ENCODE results near the gene CAMK4. TPM values are rescaled to one million over a fixed set of nuclear protein-coding genes. Genes with fewer than 3 reads are reported as not detected.
A peak's percentile ranks its signal among the peaks of the same experiment; 100 is the strongest.
"Not testable (repeated sequence)": the region's sequence is repeated elsewhere in the genome, so short reads cannot be mapped to it uniquely, and the experiment has no call there.

The CAMK4 gene
- total RNA-seq, 2 donors from 2014 or later: 139 to 163 TPM

GRCh38 chr5:111358726-111359125 lies 134.5 kb downstream of the CAMK4 start:
- peaks cover 25% of the 10 kb centered on the region for H3K4me1 Mint-ChIP-seq
- not testable (repeated sequence) for DNase-seq; H3K9me3 ChIP-seq (ENCODE audit: control insufficient read depth, low read length, poor library complexity, severe bottlenecking); H3K27ac Mint-ChIP-seq; H3K27me3 Mint-ChIP-seq; H3K36me3 Mint-ChIP-seq (ENCODE audit: low read depth); ATAC-seq; H3K4me3 Mint-ChIP-seq

GRCh38 chr5:111360173-111360572 lies 136.0 kb downstream of the CAMK4 start:
- Mint-ChIP-seq H3K27me3 (no peaks in the 10 kb centered on the region), H3K36me3 (ENCODE audit: low read depth) (peaks cover 8% of the 10 kb centered on the region), H3K4me3 (no peak overlapping the region), H3K27ac (no peak overlapping the region), H3K4me1 (peaks cover 28% of the 10 kb centered on the region)
- no peaks in the 10 kb centered on the region for H3K9me3 ChIP-seq (ENCODE audit: control insufficient read depth, low read length, poor library complexity, severe bottlenecking)
- ATAC-seq: no peak
- no peak for DNase-seq

- Mint-ChIP-seq H3K4me1 (peaks cover 26% of the 10 kb centered on the region), H3K27me3 (no peaks in the 10 kb centered on the region)
Observed at GRCh38 chr5:111364992-111365391, 140.8 kb downstream of the CAMK4 start.

GRCh38 chr5:111366388-111366787 lies 142.2 kb downstream of the CAMK4 start:
- no peak for ATAC-seq
- Mint-ChIP-seq H3K27ac (no peak overlapping the region), H3K4me1 (peaks cover 26% of the 10 kb centered on the region), H3K27me3 (no peaks in the 10 kb centered on the region), H3K4me3 (peak overlapping the region; percentile 28), H3K36me3 (ENCODE audit: low read depth) (peaks cover 11% of the 10 kb centered on the region)
- no peaks in the 10 kb centered on the region for H3K9me3 ChIP-seq (ENCODE audit: control insufficient read depth, low read length, poor library complexity, severe bottlenecking)
- no peak for DNase-seq

More at GRCh38 chr5:111364992-111365391, 140.8 kb downstream of the CAMK4 start:
- no peak for ATAC-seq
- H3K4me3 Mint-ChIP-seq: no peak overlapping the region
- no peaks in the 10 kb centered on the region for H3K9me3 ChIP-seq (ENCODE audit: control insufficient read depth, low read length, poor library complexity, severe bottlenecking)
- DNase-seq: no peak
- no peak overlapping the region for H3K27ac Mint-ChIP-seq
- H3K36me3 Mint-ChIP-seq (ENCODE audit: low read depth): peaks cover 11% of the 10 kb centered on the region

GRCh38 chr5:111367115-111367514 lies 142.9 kb downstream of the CAMK4 start:
- Mint-ChIP-seq H3K36me3 (ENCODE audit: low read depth) (peaks cover 11% of the 10 kb centered on the region), H3K4me1 (peaks cover 26% of the 10 kb centered on the region), H3K27me3 (no peaks in the 10 kb centered on the region), H3K4me3 (no peak overlapping the region), H3K27ac (no peak overlapping the region)
- DNase-seq: no peak
- no peaks in the 10 kb centered on the region for H3K9me3 ChIP-seq (ENCODE audit: control insufficient read depth, low read length, poor library complexity, severe bottlenecking)
- no peak for ATAC-seq

GRCh38 chr5:111372799-111373198 lies 148.6 kb downstream of the CAMK4 start:
- Mint-ChIP-seq H3K27me3 (no peaks in the 10 kb centered on the region), H3K4me3 (no peak overlapping the region), H3K4me1 (peaks cover 21% of the 10 kb centered on the region), H3K27ac (no peak overlapping the region), H3K36me3 (ENCODE audit: low read depth) (peaks cover 3% of the 10 kb centered on the region)
- DNase-seq: no peak
- H3K9me3 ChIP-seq (ENCODE audit: control insufficient read depth, low read length, poor library complexity, severe bottlenecking): no peaks in the 10 kb centered on the region
- no peak for ATAC-seq

- H3K27ac Mint-ChIP-seq: no peak overlapping the region
- H3K9me3 ChIP-seq (ENCODE audit: control insufficient read depth, low read length, poor library complexity, severe bottlenecking): no peaks in the 10 kb centered on the region
- peaks cover 21% of the 10 kb centered on the region for H3K4me1 Mint-ChIP-seq
- DNase-seq: no peak
- no peak overlapping the region for H3K4me3 Mint-ChIP-seq
- no peak for ATAC-seq
- peaks cover 3% of the 10 kb centered on the region for H3K36me3 Mint-ChIP-seq (ENCODE audit: low read depth)
- no peaks in the 10 kb centered on the region for H3K27me3 Mint-ChIP-seq
Observed at GRCh38 chr5:111374380-111374779, 150.2 kb downstream of the CAMK4 start.

GRCh38 chr5:111375645-111376044 lies 151.5 kb downstream of the CAMK4 start:
- DNase-seq: no peak

GRCh38 chr5:111377306-111377705 lies 153.1 kb downstream of the CAMK4 start:
- no peaks in the 10 kb centered on the region for H3K9me3 ChIP-seq (ENCODE audit: control insufficient read depth, low read length, poor library complexity, severe bottlenecking)
- Mint-ChIP-seq H3K4me3 (no peak overlapping the region), H3K36me3 (ENCODE audit: low read depth) (peaks cover 6% of the 10 kb centered on the region), H3K4me1 (peaks cover 15% of the 10 kb centered on the region), H3K27me3 (no peaks in the 10 kb centered on the region), H3K27ac (no peak overlapping the region)
- no peak for DNase-seq
- ATAC-seq: no peak

More at GRCh38 chr5:111375645-111376044, 151.5 kb downstream of the CAMK4 start:
- no peaks in the 10 kb centered on the region for H3K27me3 Mint-ChIP-seq
- H3K4me1 Mint-ChIP-seq: peaks cover 23% of the 10 kb centered on the region
- ATAC-seq: no peak
- no peak overlapping the region for H3K4me3 Mint-ChIP-seq
- H3K36me3 Mint-ChIP-seq (ENCODE audit: low read depth): peaks cover 3% of the 10 kb centered on the region
- H3K27ac Mint-ChIP-seq: no peak overlapping the region
- no peaks in the 10 kb centered on the region for H3K9me3 ChIP-seq (ENCODE audit: control insufficient read depth, low read length, poor library complexity, severe bottlenecking)

GRCh38 chr5:111379391-111379816 lies 155.2 kb downstream of the CAMK4 start:
- Mint-ChIP-seq H3K36me3 (ENCODE audit: low read depth) (peaks cover 4% of the 10 kb centered on the region), H3K27me3 (no peaks in the 10 kb centered on the region), H3K27ac (no peak overlapping the region)

GRCh38 chr5:111383288-111383970 lies 159.2 kb downstream of the CAMK4 start:
- peaks cover 6% of the 10 kb centered on the region for H3K36me3 Mint-ChIP-seq (ENCODE audit: low read depth)
- H3K4me1 Mint-ChIP-seq: peaks cover 7% of the 10 kb centered on the region
- DNase-seq: no peak
- no peaks in the 10 kb centered on the region for H3K9me3 ChIP-seq (ENCODE audit: control insufficient read depth, low read length, poor library complexity, severe bottlenecking)
- H3K4me3 Mint-ChIP-seq: no peak overlapping the region
- no peak for ATAC-seq
- H3K27ac Mint-ChIP-seq: no peak overlapping the region
- H3K27me3 Mint-ChIP-seq: no peaks in the 10 kb centered on the region

More at GRCh38 chr5:111379391-111379816, 155.2 kb downstream of the CAMK4 start:
- no peaks in the 10 kb centered on the region for H3K9me3 ChIP-seq (ENCODE audit: control insufficient read depth, low read length, poor library complexity, severe bottlenecking)
- DNase-seq (no peak), ATAC-seq (no peak)
- peaks cover 12% of the 10 kb centered on the region for H3K4me1 Mint-ChIP-seq
- H3K4me3 Mint-ChIP-seq: no peak overlapping the region

GRCh38 chr5:111384220-111384619 lies 160.0 kb downstream of the CAMK4 start:
- H3K9me3 ChIP-seq (ENCODE audit: control insufficient read depth, low read length, poor library complexity, severe bottlenecking): no peaks in the 10 kb centered on the region
- DNase-seq: no peak
- Mint-ChIP-seq H3K27ac (no peak overlapping the region), H3K27me3 (no peaks in the 10 kb centered on the region), H3K4me3 (no peak overlapping the region), H3K4me1 (peaks cover 7% of the 10 kb centered on the region), H3K36me3 (ENCODE audit: low read depth) (peaks cover 6% of the 10 kb centered on the region)
- no peak for ATAC-seq

- peaks cover 6% of the 10 kb centered on the region for H3K36me3 Mint-ChIP-seq (ENCODE audit: low read depth)
- H3K27ac Mint-ChIP-seq: no peak overlapping the region
- ATAC-seq: no peak
- no peak for DNase-seq
- H3K9me3 ChIP-seq (ENCODE audit: control insufficient read depth, low read length, poor library complexity, severe bottlenecking): no peaks in the 10 kb centered on the region
- no peak overlapping the region for H3K4me3 Mint-ChIP-seq
- H3K27me3 Mint-ChIP-seq: no peaks in the 10 kb centered on the region
- H3K4me1 Mint-ChIP-seq: peaks cover 7% of the 10 kb centered on the region
Observed at GRCh38 chr5:111385051-111385450, 160.9 kb downstream of the CAMK4 start.
